ENCODE measurements around the gene C1GALT1C1. TPM values are rescaled to one million over a fixed set of nuclear protein-coding genes. Genes with fewer than 3 reads are reported as not detected.

The C1GALT1C1 gene
- total RNA-seq, 2 donors from 2014 or later, result 7.2 to 9.8 TPM

DNA sequence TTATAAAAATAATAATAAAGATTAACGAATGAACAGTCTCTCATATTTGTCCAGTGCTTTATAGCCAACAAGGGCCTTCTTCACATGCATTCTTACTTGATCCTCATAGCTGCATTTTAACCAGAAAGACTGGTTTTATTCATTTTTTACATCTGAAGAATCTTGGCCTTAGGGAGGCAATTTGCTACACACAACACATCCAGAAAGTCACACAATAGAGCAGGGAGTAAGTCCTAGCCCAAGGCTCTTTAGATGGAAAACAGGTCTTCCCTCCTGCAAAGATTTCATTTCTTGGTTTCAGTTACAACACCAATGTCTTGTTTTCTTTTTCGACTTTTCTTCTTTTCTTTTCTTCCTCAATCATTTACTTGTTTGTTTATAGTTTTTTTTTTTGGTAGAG lies 13.0 kb upstream of the C1GALT1C1 start:
- Mint-ChIP-seq H3K4me1 (ENCODE audit: low read depth) (no peaks in the 10 kb centered on the region), H3K4me3 (no peak overlapping the region), H3K9me3 (peaks cover 0 to 2% of the 10 kb centered on the region in 2 donors), H3K36me3 (ENCODE audit: insufficient read depth in 2 of 2) (no peaks in the 10 kb centered on the region), H3K27me3 (ENCODE audit: low read depth) (peaks cover 6% of the 10 kb centered on the region), H3K27ac (no peak overlapping the region)
- ATAC-seq (replicated peaks in 1 of 2) (no peak), DNase-seq (no peak)

DNA sequence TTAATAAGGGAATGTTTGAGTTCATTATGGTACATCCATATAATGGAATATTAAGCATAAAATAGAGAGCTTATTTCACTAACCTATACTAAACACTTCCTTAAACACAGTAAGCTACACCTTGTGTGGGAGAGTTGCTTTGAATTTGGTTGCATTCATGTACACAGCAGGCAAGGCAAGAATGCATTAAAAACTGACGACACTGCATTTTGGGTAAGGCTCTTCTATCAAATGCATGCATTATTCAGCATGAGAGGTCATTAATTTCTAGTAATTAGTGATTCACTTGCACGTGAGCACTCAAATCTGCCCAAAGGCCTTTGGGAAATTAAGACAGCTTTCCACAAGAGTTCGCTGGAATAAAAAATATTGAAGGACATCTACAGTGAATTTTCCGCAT lies 8.8 kb upstream of the C1GALT1C1 start:
- no peak overlapping the region for H3K27ac Mint-ChIP-seq
- no peak overlapping the region for H3K4me3 Mint-ChIP-seq
- ATAC-seq (replicated peaks in 1 of 2) (no peak), DNase-seq (no peak)
- no peaks in the 10 kb centered on the region for H3K9me3 Mint-ChIP-seq
- H3K36me3 Mint-ChIP-seq (ENCODE audit: insufficient read depth in 2 of 2), result no peaks in the 10 kb centered on the region
- no peaks in the 10 kb centered on the region for H3K4me1 Mint-ChIP-seq (ENCODE audit: low read depth)
- H3K27me3 Mint-ChIP-seq (ENCODE audit: low read depth), result no peaks in the 10 kb centered on the region

- Mint-ChIP-seq H3K4me1 (ENCODE audit: low read depth) (peaks cover 27% of the 10 kb centered on the region), H3K27me3 (ENCODE audit: low read depth) (no peaks in the 10 kb centered on the region), H3K36me3 (ENCODE audit: insufficient read depth in 2 of 2) (peaks cover 0 to 5% of the 10 kb centered on the region in 2 donors), H3K27ac (no peak overlapping the region), H3K9me3 (no peaks in the 10 kb centered on the region), H3K4me3 (no peak overlapping the region)
- ATAC-seq (replicated peaks in 1 of 2) (no peak), DNase-seq (no peak)
Observed at GRCh38 chrX:120625371-120625770, 4.5 kb downstream of the C1GALT1C1 start.

DNA sequence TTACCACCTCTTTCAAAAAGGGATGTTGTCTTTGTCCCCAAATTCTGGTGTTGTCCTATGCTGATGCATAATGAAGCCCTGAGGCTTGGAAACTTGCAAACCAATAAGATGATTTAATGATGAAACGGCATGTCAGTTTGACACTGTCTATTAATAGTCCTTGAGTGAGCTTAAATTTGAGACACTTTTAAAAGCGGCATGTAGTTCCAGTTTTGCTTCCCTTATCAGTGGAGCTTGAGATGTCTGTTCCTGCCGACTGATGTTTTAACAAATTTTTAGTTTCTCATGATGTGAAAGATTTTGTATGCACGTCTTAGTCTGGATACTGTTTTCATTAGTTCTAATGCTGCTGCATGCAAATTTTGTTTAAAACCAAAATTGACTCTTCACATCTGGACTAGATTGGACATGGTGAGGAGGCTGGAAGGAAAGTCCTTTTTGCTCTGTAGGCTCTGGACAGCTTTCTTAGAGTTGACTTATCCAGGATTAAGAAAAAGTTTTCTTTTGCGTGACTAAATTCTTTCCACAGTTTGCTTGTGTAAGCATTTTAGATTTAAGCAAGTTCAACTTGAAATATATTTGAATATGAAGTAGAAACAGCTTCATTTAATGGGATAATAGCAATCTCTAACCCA lies 11.7 kb downstream of the C1GALT1C1 start:
- peaks cover 7% of the 10 kb centered on the region for H3K4me1 Mint-ChIP-seq (ENCODE audit: low read depth)
- H3K27me3 Mint-ChIP-seq (ENCODE audit: low read depth), result peaks cover 4% of the 10 kb centered on the region
- no peaks in the 10 kb centered on the region for H3K9me3 Mint-ChIP-seq
- H3K4me3 Mint-ChIP-seq, result no peak overlapping the region
- no peak overlapping the region for H3K27ac Mint-ChIP-seq
- ATAC-seq (replicated peaks in 1 of 2), result no peak
- H3K36me3 Mint-ChIP-seq (ENCODE audit: insufficient read depth in 2 of 2), result peaks cover 0 to 7% of the 10 kb centered on the region in 2 donors
- DNase-seq, result no peak

- no peak overlapping the region for H3K27ac Mint-ChIP-seq
- ATAC-seq (replicated peaks in 1 of 2) (no peak), DNase-seq (no peak)
- H3K4me1 Mint-ChIP-seq (ENCODE audit: low read depth), result peaks cover 6% of the 10 kb centered on the region
- H3K4me3 Mint-ChIP-seq, result no peak overlapping the region
- H3K36me3 Mint-ChIP-seq (ENCODE audit: insufficient read depth in 2 of 2), result peaks cover 0 to 7% of the 10 kb centered on the region in 2 donors
- no peaks in the 10 kb centered on the region for H3K9me3 Mint-ChIP-seq
- H3K27me3 Mint-ChIP-seq (ENCODE audit: low read depth), result peaks cover 4% of the 10 kb centered on the region
Observed at GRCh38 chrX:120614816-120615215, 15.0 kb downstream of the C1GALT1C1 start.

DNA sequence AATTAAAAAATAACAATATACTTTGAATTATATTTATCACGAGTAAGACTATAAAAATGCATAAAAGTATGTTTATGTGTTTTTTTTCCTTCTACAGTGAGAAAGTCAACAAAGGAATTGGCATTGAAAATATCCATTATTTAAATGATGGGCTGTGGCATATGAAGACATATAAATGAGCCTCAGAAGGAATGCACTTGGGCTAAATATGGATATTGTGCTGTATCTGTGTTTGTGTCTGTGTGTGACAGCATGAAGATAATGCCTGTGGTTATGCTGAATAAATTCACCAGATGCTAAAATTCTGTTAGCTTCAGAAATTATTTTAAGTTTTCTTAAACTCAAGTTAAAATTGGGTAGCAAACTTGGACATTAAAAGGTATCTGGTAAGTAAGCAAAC lies 17.8 kb downstream of the C1GALT1C1 start:
- DNase-seq, result no peak
- Mint-ChIP-seq H3K27me3 (ENCODE audit: low read depth) (no peaks in the 10 kb centered on the region), H3K36me3 (ENCODE audit: insufficient read depth in 2 of 2) (peaks cover 0 to 1% of the 10 kb centered on the region in 2 donors), H3K27ac (no peak overlapping the region), H3K9me3 (no peaks in the 10 kb centered on the region), H3K4me3 (no peak overlapping the region), H3K4me1 (ENCODE audit: low read depth) (no peaks in the 10 kb centered on the region)
- no peak for ATAC-seq (replicated peaks in 1 of 2)

DNA sequence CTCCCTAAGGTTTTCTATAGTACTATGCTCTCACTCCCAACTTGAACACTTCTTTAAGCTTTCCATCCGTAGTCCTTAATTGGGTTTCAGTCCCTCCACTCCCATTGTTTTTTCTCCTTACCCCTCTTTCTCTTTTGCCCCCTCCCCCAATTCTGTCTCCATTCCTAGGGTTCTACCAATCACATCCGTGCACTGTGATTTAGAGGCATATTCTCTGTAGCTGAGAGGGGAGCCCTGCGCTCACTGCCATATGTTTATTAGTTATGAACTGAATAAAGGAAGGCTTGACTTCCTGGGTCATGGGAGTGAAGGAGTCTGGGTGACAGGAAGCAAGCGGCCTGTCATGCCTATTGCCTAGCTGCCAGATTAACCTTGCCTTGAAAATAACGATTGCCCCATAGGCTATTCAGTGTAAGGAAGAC lies 25.5 kb downstream of the C1GALT1C1 start:
- DNase-seq (peak; percentile 5 to 15), ATAC-seq (replicated peaks in 1 of 2) (peak; percentile 64 to 68)
- Mint-ChIP-seq H3K9me3 (peaks cover 0 to 1% of the 10 kb centered on the region in 2 donors), H3K36me3 (ENCODE audit: insufficient read depth in 2 of 2) (peaks cover 0 to 2% of the 10 kb centered on the region in 2 donors), H3K27ac (peak overlapping the region; percentile 100), H3K4me3 (peak overlapping the region; percentile 93 to 99), H3K27me3 (ENCODE audit: low read depth) (peaks cover 15% of the 10 kb centered on the region), H3K4me1 (ENCODE audit: low read depth) (peaks cover 12% of the 10 kb centered on the region)

- peak within 1 kb of the TSS; percentile 93 to 99 for H3K4me3 Mint-ChIP-seq
- DNase-seq, result peak; percentile 73 to 83
- peaks cover 0 to 2% of the 10 kb centered on the region in 2 donors for H3K36me3 Mint-ChIP-seq (ENCODE audit: insufficient read depth in 2 of 2)
- peaks cover 0 to 1% of the 10 kb centered on the region in 2 donors for H3K9me3 Mint-ChIP-seq
- H3K27me3 Mint-ChIP-seq (ENCODE audit: low read depth), result peaks cover 15% of the 10 kb centered on the region
- peaks cover 12% of the 10 kb centered on the region for H3K4me1 Mint-ChIP-seq (ENCODE audit: low read depth)
- ATAC-seq (replicated peaks in 1 of 2), result peak; percentile 97 to 98
- peak within 1 kb of the TSS; percentile 100 for H3K27ac Mint-ChIP-seq
Observed at GRCh38 chrX:120603707-120604360, 26.0 kb downstream of the C1GALT1C1 start, which contains the start of gene MCTS1. TSS of gene MCTS1 (plus strand) at chrX:120604101. CDS start at chrX:120604237, 136 bp downstream.

GRCh38 chrX:120585702-120586101 lies 44.2 kb downstream of the C1GALT1C1 start:
- H3K36me3 Mint-ChIP-seq (ENCODE audit: insufficient read depth in 2 of 2), result peaks cover 0 to 1% of the 10 kb centered on the region in 2 donors
- DNase-seq (no peak), ATAC-seq (replicated peaks in 1 of 2) (no peak)
- H3K4me3 Mint-ChIP-seq, result no peak overlapping the region
- H3K27me3 Mint-ChIP-seq (ENCODE audit: low read depth), result peaks cover 29% of the 10 kb centered on the region
- no peak overlapping the region for H3K27ac Mint-ChIP-seq
- no peaks in the 10 kb centered on the region for H3K4me1 Mint-ChIP-seq (ENCODE audit: low read depth)
- H3K9me3 Mint-ChIP-seq, result peaks cover 0 to 1% of the 10 kb centered on the region in 2 donors

Other genes starting within 250 kb of the C1GALT1C1 start
- gene LAMP2, start 160.8 kb downstream of the C1GALT1C1 start, total RNA-seq, result 10 to 100 TPM; 31.8 to 34.4 TPM
- 10 to 100 TPM; 51.4 to 54.3 TPM for gene CUL4B, start 69.1 kb downstream of the C1GALT1C1 start, total RNA-seq
- 10 to 100 TPM; 40.4 to 42.9 TPM for gene MCTS1, start 26.0 kb downstream of the C1GALT1C1 start, total RNA-seq
- gene CT47B1, start 245.8 kb upstream of the C1GALT1C1 start, total RNA-seq, result not detected

Data from activated T-cell treated with anti-CD3 and anti-CD28 coated beads, Interleukin-2, amount 50 U/mL, for 72 hours (primary cell).